ENCODE measurements around the gene MLLT3.
A peak's percentile ranks its signal among the peaks of the same experiment; 100 is the strongest.

MLLT3 gene

GRCh38 chr9:20608582-20608981 is 13.7 kb downstream of the MLLT3 start:
- TF ChIP-seq ESRRG (CRISPR knock-in tag; IDR thresholded peaks at IDR 0.05) (no peak), ISL1 (CRISPR knock-in tag; IDR thresholded peaks at IDR 0.05) (no peak), TCF4 (CRISPR knock-in tag; IDR thresholded peaks at IDR 0.05; ENCODE audit: borderline replicate concordance) (no peak), TOX (CRISPR knock-in tag; IDR thresholded peaks at IDR 0.05; ENCODE audit: borderline replicate concordance) (no peak), OSR1 (CRISPR knock-in tag; IDR thresholded peaks at IDR 0.05) (no peak), GLIS3 (CRISPR knock-in tag; IDR thresholded peaks at IDR 0.05) (no peak), ZC3H10 (CRISPR knock-in tag; IDR thresholded peaks at IDR 0.05) (no peak), ZNF70 (CRISPR knock-in tag; IDR thresholded peaks at IDR 0.05) (no peak), BACH2 (CRISPR knock-in tag; IDR thresholded peaks at IDR 0.05; ENCODE audit: borderline replicate concordance) (no peak), SNAI2 (CRISPR knock-in tag; IDR thresholded peaks at IDR 0.05) (no peak), ZNF565 (CRISPR knock-in tag; conservative IDR thresholded peaks at IDR 0.05; ENCODE audit: low read depth) (no peak)
- TF ChIP-seq, protein P1, sequence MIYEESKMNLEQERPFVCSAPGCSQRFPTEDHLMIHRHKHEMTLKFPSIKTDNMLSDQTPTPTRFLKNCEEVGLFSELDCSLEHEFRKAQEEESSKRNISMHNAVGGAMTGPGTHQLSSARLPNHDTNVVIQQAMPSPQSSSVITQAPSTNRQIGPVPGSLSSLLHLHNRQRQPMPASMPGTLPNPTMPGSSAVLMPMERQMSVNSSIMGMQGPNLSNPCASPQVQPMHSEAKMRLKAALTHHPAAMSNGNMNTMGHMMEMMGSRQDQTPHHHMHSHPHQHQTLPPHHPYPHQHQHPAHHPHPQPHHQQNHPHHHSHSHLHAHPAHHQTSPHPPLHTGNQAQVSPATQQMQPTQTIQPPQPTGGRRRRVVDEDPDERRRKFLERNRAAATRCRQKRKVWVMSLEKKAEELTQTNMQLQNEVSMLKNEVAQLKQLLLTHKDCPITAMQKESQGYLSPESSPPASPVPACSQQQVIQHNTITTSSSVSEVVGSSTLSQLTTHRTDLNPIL (CRISPR knock-in tag; IDR thresholded peaks at IDR 0.05; ENCODE audit: low read depth) = no peak
- ATAC-seq = no peak

GRCh38 chr9:20606652-20607051 is 15.6 kb downstream of the MLLT3 start:
- no peak for ATAC-seq
- no peak for TF ChIP-seq OSR1 (CRISPR knock-in tag; IDR thresholded peaks at IDR 0.05)
- TF ChIP-seq RARB (CRISPR knock-in tag; IDR thresholded peaks at IDR 0.05) = no peak
- no peak for TF ChIP-seq ZNF565 (CRISPR knock-in tag; conservative IDR thresholded peaks at IDR 0.05; ENCODE audit: low read depth)
- TF ChIP-seq ZNF70 (CRISPR knock-in tag; IDR thresholded peaks at IDR 0.05) = no peak
- no peak for TF ChIP-seq BACH2 (CRISPR knock-in tag; IDR thresholded peaks at IDR 0.05; ENCODE audit: borderline replicate concordance)

GRCh38 chr9:20604562-20604961 is 17.7 kb downstream of the MLLT3 start:
- TF ChIP-seq ZNF70 (CRISPR knock-in tag; IDR thresholded peaks at IDR 0.05) (0 out of 2 replicates have a peak, but pooled peaks have one; percentile 35), OSR1 (CRISPR knock-in tag; IDR thresholded peaks at IDR 0.05) (no peak)
- peak; percentile 84 for ATAC-seq

GRCh38 chr9:20603524-20604268 is 18.6 kb downstream of the MLLT3 start:
- TF ChIP-seq TOX (CRISPR knock-in tag; IDR thresholded peaks at IDR 0.05; ENCODE audit: borderline replicate concordance) (no peak), ZC3H10 (CRISPR knock-in tag; IDR thresholded peaks at IDR 0.05) (no peak), ZFP30 (CRISPR knock-in tag; IDR thresholded peaks at IDR 0.05) (no peak)
- ATAC-seq = no peak

DNA sequence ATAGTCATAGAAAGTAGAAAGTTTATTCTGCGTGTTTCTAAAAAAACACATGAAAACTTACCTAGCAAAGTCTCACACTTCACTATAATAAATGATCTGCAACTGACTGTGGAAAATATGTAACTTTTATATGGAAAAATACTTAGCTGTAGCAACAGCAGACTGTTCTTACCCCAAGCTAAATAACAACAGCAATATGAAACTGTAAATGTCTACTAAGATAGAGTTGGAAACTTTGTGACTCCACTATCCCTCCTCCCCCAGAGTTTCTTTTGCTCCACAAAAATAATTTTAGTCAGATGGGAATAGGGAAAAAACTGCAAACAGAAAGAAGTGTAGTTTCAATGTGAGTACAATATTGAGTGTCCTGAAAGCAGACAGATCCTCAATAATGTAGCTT is 21.0 kb downstream of the MLLT3 start:
- no peak for ATAC-seq
- TF ChIP-seq GLIS3 (CRISPR knock-in tag; IDR thresholded peaks at IDR 0.05) (no peak), OSR1 (CRISPR knock-in tag; IDR thresholded peaks at IDR 0.05) (no peak), ZC3H10 (CRISPR knock-in tag; IDR thresholded peaks at IDR 0.05) (no peak), BACH2 (CRISPR knock-in tag; IDR thresholded peaks at IDR 0.05; ENCODE audit: borderline replicate concordance) (no peak), ZNF70 (CRISPR knock-in tag; IDR thresholded peaks at IDR 0.05) (no peak), RARB (CRISPR knock-in tag; IDR thresholded peaks at IDR 0.05) (no peak), ARNTL (CRISPR knock-in tag; IDR thresholded peaks at IDR 0.05; ENCODE audit: borderline replicate concordance, low read depth) (no peak), TCF4 (CRISPR knock-in tag; IDR thresholded peaks at IDR 0.05; ENCODE audit: borderline replicate concordance) (no peak), ISL1 (CRISPR knock-in tag; IDR thresholded peaks at IDR 0.05) (no peak), TOX (CRISPR knock-in tag; IDR thresholded peaks at IDR 0.05; ENCODE audit: borderline replicate concordance) (no peak), ZFP3 (CRISPR knock-in tag; IDR thresholded peaks at IDR 0.05) (no peak)
- TF ChIP-seq, protein P2, sequence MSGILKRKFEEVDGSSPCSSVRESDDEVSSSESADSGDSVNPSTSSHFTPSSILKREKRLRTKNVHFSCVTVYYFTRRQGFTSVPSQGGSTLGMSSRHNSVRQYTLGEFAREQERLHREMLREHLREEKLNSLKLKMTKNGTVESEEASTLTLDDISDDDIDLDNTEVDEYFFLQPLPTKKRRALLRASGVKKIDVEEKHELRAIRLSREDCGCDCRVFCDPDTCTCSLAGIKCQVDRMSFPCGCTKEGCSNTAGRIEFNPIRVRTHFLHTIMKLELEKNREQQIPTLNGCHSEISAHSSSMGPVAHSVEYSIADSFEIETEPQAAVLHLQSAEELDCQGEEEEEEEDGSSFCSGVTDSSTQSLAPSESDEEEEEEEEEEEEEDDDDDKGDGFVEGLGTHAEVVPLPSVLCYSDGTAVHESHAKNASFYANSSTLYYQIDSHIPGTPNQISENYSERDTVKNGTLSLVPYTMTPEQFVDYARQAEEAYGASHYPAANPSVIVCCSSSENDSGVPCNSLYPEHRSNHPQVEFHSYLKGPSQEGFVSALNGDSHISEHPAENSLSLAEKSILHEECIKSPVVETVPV (CRISPR knock-in tag; IDR thresholded peaks at IDR 0.05) = no peak

GRCh38 chr9:20599195-20599594 is 23.1 kb downstream of the MLLT3 start:
- no peak for TF ChIP-seq CSDC2 (CRISPR knock-in tag; IDR thresholded peaks at IDR 0.05)
- no peak for TF ChIP-seq ZFP30 (CRISPR knock-in tag; IDR thresholded peaks at IDR 0.05)
- no peak for TF ChIP-seq TSHZ2 (CRISPR knock-in tag; IDR thresholded peaks at IDR 0.05)
- TF ChIP-seq, protein P3, sequence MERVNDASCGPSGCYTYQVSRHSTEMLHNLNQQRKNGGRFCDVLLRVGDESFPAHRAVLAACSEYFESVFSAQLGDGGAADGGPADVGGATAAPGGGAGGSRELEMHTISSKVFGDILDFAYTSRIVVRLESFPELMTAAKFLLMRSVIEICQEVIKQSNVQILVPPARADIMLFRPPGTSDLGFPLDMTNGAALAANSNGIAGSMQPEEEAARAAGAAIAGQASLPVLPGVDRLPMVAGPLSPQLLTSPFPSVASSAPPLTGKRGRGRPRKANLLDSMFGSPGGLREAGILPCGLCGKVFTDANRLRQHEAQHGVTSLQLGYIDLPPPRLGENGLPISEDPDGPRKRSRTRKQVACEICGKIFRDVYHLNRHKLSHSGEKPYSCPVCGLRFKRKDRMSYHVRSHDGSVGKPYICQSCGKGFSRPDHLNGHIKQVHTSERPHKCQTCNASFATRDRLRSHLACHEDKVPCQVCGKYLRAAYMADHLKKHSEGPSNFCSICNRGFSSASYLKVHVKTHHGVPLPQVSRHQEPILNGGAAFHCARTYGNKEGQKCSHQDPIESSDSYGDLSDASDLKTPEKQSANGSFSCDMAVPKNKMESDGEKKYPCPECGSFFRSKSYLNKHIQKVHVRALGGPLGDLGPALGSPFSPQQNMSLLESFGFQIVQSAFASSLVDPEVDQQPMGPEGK (CRISPR knock-in tag; IDR thresholded peaks at IDR 0.05; ENCODE audit: borderline replicate concordance) = no peak
- no peak for TF ChIP-seq GLIS3 (CRISPR knock-in tag; IDR thresholded peaks at IDR 0.05)
- TF ChIP-seq TOX (CRISPR knock-in tag; IDR thresholded peaks at IDR 0.05; ENCODE audit: borderline replicate concordance) = no peak
- TF ChIP-seq ZNF565 (CRISPR knock-in tag; conservative IDR thresholded peaks at IDR 0.05; ENCODE audit: low read depth) = no peak
- no peak for TF ChIP-seq OSR1 (CRISPR knock-in tag; IDR thresholded peaks at IDR 0.05)
- ATAC-seq = no peak

Measured in SK-N-SH treated with all-trans-retinoic acid at 6 μM for 48 hours (cell line).